Right forelimb (tissue), 1 donor: Measurements from ENCODE around the gene SLC8A3.
A peak's percentile ranks its signal among the peaks of the same experiment; 100 is the strongest.
"Not testable (repeated sequence)": the region's sequence is repeated elsewhere in the genome, so short reads cannot be mapped to it uniquely, and the experiment has no call there.

ENCODE experiments used
- DNase-seq: peaks from one replicate; pipeline ENCODE4 v3.0.0-alpha.2; 2018

The SLC8A3 gene, protein sequence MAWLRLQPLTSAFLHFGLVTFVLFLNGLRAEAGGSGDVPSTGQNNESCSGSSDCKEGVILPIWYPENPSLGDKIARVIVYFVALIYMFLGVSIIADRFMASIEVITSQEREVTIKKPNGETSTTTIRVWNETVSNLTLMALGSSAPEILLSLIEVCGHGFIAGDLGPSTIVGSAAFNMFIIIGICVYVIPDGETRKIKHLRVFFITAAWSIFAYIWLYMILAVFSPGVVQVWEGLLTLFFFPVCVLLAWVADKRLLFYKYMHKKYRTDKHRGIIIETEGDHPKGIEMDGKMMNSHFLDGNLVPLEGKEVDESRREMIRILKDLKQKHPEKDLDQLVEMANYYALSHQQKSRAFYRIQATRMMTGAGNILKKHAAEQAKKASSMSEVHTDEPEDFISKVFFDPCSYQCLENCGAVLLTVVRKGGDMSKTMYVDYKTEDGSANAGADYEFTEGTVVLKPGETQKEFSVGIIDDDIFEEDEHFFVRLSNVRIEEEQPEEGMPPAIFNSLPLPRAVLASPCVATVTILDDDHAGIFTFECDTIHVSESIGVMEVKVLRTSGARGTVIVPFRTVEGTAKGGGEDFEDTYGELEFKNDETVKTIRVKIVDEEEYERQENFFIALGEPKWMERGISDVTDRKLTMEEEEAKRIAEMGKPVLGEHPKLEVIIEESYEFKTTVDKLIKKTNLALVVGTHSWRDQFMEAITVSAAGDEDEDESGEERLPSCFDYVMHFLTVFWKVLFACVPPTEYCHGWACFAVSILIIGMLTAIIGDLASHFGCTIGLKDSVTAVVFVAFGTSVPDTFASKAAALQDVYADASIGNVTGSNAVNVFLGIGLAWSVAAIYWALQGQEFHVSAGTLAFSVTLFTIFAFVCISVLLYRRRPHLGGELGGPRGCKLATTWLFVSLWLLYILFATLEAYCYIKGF

DNA sequence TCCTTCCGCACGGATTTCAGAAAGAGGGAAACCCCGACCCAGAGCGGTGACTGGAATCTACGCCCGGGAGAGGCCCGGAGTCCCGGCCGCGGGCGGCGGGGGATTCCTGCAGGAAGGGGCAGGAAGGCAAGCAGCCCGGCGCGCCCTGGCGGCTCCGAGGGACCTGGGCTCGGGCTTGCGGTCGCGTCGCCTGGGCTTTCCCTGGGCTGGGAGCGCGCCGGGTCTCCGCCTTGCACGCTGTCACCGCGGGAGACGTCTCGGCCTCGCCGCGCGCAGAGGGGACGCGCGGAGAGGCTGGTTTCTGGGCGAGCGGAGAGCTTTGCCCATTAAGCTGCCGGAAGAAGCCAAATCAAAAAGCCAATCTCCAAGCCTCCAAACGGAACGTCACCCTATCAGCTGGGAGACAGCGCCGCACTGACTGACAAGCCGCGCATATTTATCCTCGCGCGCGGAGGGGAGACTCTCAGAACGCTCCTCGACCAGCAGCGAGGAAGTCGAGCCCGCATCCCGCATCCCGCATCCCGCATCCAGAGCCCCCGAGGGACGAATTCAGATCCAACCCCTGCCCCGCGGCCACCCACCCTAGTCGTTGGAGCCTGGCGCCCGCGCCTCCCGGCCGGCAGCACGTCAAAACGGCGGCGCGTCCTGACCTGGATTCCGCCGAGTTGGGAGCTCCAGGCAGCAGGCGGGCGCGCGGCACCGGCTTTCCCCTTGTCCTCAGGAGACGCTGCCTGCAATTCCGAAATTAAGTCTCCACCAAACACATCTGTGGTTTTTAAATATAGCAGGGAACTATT, at the start of gene SLC8A3:
SLC8A3 (minus strand) TSS at position 293 of the 797 bp plus-strand sequence. CDS start 20,529 bp downstream, outside the sequence.
- DNase-seq = peak; percentile 64

- DNase-seq = no peak
Measured at GRCh38 chr14:70237710-70238109, 49.0 kb upstream of the SLC8A3 start.

- DNase-seq = no peak
Measured at GRCh38 chr14:70234066-70234950, 45.6 kb upstream of the SLC8A3 start.

DNA sequence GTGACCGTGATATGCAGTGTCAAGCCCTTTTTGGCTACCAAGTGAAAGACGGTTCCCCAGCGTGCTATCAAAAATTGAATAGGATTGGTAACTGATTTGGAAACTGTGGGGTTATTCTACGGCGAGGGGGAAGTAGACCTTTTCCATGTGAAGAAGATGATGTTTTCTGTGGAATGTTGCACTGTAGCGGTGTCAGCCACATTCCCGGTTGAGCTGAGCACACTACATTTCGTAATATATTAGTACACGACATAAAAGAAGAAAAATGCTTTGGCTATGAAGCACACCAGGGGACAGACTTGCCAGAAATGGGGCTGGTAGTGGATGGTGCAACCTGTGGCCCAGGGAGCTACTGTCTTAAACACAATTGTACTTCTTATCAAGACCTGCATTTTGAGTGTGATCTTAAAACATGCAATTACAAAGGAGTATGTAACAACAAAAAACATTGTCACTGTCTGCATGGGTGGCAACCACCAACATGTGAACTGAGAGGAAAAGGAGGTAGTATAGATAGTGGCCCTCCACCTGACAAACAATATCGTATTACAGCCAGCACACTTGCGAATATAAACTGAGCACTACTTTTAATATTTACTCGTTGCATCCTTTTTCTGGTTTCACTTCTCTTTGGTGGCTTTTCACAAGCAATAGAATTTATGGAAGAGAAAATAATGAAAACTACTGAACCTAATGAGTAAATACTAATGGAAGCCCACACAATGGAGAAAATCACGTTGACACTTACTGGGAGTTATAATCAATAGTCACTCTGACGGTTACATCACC, 43.2 kb upstream of the SLC8A3 start:
- not testable (repeated sequence) for DNase-seq

- not testable (repeated sequence) for DNase-seq
Measured at GRCh38 chr14:70229877-70230640, 41.3 kb upstream of the SLC8A3 start.

DNA sequence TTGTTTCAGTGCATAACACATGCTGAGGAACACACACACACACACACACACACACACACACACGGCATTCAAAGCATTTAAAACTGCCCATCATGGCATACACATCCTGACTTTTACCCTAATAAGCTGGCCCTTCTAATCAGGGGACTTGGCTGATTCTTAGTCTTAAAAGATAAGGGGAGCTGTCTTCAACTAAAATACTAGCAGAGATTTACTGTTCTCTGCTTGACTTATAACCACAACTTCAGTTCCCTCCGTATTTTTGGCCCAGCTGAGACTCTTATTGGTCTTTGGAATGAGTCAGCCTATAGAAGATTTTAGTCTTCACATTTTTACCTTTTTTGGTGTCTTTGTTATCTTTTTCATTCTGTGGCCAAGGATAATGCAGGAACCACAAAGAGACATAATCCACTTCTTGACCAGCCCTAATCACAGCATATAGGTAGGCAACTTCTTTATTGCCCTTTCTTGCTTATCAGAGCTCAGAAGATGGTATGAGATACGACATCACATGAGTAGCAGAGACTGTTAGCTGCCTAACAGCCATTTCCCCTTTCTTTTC, 25.1 kb upstream of the SLC8A3 start:
- no peak for DNase-seq

DNA sequence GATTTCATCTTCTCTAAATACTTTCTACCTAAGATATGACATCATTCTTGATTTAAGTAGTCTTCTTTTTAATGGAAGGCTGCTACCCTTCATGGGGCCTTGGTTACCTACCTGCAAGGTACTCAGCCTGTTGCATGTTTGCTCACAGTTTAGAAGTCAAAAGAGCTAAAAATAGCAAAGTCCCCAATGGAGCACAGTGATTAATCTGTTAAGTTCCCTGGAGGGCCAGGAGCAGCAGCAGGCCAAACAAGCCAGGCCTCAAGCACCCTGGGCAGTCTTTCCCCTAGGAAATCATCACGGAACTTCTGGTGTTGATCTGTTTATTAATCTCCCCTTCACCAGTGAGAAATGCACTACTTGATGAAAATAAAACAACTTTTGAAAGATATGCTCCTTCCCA, 24.0 kb upstream of the SLC8A3 start:
- no peak for DNase-seq

DNA sequence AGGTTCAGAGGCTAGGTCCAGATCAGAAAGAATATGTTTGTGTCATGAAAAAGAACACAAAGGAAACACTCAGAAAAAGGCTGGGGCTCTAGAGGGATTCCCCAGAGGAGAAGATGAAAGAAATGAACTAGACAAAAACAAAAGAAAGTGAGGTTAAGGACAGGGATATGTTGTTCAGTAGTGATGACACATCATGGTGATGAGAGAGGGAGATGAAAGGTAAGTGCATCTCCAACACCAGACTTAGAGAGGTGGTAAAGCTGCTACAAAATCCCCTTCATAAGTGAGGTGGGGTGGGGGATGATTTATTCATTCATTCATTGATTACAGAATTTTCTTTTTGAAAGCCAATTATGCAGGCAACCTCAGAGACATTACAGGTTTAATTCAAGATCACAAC, 19.6 kb upstream of the SLC8A3 start:
- DNase-seq = no peak

DNA sequence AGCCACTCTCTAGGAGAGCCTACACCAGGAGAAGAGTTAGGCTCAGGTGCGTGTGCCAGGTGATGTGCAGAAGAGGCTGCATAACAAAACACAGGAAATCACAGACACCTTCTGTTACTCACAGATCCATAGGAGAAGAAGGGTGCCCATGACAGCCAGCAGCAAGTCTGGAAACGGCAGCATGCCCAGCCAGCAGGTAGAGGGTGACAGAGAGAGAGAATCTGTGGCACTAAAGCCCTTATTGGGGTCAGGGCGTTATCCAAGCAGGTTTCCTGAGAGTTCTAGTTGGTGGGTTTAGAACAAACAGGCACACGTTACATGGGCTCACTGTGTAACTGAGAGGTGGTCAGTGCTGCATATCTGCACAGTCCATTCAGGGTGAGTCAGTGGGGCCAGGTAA, 14.9 kb upstream of the SLC8A3 start:
- no peak for DNase-seq

DNA sequence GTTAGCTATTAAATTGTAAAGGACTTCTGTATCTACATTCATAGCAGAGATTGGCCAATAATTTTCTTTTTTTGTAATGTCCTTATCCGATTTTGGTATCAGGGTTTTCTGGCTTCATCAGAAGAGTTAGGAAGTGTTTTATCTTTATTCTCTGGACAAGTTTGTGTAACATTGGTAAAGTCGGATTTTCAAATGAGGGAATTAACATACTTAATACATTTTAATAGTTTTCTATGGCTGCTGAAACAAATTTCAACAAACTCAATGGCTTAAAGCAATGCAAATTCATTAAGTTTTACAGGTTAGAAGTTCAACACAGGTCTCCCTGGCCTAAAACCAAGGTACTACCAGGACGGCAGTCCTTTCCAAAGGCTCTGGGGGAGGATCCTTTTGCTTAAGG, 13.2 kb upstream of the SLC8A3 start:
- DNase-seq = no peak

DNA sequence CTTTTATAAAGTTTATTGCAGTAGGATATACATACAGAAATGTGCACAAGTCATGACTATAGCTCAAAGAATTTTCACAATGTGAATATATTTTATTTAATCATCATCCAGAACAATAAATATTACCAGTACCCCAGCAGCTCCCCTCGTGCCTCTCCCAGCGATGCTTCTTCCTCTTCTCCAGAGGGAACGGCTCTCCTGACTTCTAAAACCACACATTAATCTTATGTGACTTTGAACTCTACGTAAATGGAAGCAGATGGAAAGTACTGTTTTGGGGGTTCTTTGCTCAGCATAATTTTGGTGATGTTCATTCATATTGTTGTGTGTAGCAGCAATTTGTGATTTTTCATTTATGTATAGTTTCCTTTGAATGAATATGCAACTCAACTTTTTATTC, 4.6 kb upstream of the SLC8A3 start:
- DNase-seq = no peak

DNA sequence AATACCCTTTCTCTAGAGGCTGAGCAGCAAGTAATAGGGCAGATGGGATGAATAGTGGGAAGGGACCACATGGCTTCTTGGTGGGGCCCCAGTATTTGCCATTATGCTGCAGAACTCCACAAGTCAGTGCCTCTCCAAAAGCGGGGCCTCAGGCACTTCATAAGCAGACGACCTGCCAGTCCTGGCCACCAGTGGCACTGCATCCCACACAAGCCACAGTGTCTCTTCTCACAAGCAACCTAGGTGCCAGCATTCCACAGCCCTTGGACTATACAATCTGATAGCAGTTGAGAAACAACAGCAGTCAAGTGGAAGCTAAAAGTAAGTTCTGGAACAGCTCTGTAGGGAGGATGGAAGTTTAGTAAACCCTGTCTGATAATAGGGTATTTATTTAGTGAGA, 4.2 kb upstream of the SLC8A3 start:
- no peak for DNase-seq

GRCh38 chr14:70190156-70190555, 1.4 kb upstream of the SLC8A3 start:
- DNase-seq = no peak

DNA sequence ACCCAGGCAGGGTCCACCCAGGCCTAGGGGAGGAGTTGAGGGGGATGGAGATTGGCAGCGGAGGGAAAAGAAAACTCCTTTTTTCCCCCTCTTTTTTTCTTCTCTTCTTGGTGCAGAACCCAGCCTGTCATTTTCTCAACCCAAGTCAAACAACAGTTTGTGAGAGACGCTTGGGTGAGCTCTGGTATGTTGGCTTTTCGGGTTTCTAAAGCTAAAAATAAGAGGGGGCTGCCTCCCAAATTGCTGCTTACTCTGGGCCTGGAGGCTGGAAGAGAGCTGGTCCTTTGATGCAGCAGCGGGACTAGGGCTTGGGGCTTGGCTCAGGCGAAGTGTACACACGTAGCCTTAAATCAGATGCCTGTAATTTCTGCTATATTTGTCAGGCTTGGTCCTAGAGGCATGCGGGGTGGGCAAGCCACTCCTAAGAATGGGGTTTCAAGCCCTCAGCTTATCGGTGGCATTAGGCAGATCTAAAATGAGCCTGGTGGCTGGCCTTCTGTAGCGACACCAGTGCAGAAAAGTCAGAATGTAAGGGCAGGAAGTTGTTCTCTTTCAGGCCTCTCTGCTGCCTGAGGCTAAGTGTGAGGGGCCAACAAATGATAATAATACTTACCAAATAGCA, 816 bp upstream of the SLC8A3 start:
- peak; percentile 44 for DNase-seq

- no peak for DNase-seq
Measured at GRCh38 chr14:70188322-70188658, 461 bp downstream of the SLC8A3 start.

DNA sequence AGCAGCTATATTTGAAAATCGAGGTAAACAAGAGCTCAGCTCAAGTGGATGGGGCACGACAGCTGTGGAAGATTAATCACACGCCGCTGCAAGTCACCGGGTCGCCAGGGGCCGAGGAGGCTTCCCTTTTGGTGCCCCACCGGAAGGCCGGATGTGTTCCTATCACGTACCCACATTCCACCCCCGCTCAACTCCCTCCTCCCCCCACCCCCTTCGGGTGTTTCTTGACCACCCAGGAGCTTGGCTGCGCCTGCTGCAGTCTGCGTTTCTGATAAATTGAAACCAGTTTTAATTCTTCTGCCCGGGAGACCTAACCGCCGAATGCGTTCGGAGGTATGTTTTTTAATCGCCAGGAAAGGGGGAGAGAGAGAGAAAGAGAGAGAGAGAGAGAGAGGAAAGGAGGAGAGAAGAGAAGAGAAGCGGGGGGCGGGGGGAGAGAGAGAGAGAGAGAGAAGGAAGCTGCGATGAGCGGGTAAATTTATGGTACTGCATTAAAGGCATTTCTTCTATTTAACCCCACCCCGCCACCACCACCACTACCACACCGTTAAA, 1.8 kb downstream of the SLC8A3 start:
- peak; percentile 66 for DNase-seq

GRCh38 chr14:70183991-70184390, 4.8 kb downstream of the SLC8A3 start:
- DNase-seq = no peak

- no peak for DNase-seq
Measured at GRCh38 chr14:70181276-70181675, 7.5 kb downstream of the SLC8A3 start.

DNA sequence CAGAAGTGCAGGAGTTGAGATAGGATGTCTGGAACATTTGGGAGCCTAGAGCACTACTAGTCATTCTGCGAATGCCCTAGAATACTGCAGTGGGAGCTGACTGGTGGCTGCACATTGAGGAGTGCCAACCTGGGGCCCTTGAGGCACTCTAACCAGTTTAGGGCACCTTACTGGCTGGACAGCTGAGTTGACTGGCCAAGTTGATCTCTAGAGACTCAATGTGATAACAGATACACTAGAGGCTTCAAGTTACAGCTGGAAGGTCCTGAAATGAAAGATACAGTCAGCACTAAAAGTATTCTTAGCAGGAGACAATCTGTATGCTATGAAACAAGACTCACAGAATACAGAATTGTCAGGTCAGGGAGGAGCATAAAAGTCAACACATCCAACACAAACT, 8.0 kb downstream of the SLC8A3 start:
- DNase-seq = no peak
